ENCODE measurements around the gene SLC30A7. TPM values are rescaled to one million over a fixed set of nuclear protein-coding genes. Genes with fewer than 3 reads are reported as not detected.

The SLC30A7 gene
- total and polyA plus RNA-seq, 2 of the 13 experiments (the other 11 are each of a cell fraction or from before 2014, with no cell fraction given) = 8.3 to 40.8 TPM

DNA sequence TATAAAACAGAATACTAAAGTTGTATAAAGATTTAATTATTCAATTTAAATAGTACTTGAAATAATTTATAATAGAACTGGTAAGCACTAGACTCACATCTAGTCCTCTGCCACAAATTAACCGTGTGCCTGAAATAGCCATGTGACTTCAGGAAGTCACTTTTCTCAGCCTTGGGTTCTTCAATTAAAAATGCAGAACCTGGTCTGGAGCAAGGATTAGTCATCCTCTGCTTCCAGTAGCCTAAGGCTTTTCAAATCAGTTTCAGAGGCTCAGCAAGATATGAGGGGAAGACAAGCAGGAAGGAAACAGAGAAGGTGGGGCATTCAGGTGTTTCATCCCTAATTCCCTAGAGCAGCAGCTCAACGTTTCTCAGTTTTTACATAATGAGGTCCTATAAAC, 106.7 kb downstream of the SLC30A7 start (continued):
- TF ChIP-seq, protein P1, sequence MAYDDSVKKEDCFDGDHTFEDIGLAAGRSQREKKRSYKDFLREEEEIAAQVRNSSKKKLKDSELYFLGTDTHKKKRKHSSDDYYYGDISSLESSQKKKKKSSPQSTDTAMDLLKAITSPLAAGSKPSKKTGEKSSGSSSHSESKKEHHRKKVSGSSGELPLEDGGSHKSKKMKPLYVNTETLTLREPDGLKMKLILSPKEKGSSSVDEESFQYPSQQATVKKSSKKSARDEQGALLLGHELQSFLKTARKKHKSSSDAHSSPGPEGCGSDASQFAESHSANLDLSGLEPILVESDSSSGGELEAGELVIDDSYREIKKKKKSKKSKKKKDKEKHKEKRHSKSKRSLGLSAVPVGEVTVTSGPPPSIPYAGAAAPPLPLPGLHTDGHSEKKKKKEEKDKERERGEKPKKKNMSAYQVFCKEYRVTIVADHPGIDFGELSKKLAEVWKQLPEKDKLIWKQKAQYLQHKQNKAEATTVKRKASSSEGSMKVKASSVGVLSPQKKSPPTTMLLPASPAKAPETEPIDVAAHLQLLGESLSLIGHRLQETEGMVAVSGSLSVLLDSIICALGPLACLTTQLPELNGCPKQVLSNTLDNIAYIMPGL (CRISPR knock-in tag; IDR thresholded peaks at IDR 0.05; ENCODE audit: borderline replicate concordance in 1 of 2, low read depth in 1 of 2) = no peak
- TF ChIP-seq SPEN (CRISPR knock-in tag; IDR thresholded peaks at IDR 0.05; ENCODE audit: low read depth) = no peak
- no peak for TF ChIP-seq ZNF674 (CRISPR knock-in tag; IDR thresholded peaks at IDR 0.05; ENCODE audit: low read depth)
- TF ChIP-seq, protein P2, sequence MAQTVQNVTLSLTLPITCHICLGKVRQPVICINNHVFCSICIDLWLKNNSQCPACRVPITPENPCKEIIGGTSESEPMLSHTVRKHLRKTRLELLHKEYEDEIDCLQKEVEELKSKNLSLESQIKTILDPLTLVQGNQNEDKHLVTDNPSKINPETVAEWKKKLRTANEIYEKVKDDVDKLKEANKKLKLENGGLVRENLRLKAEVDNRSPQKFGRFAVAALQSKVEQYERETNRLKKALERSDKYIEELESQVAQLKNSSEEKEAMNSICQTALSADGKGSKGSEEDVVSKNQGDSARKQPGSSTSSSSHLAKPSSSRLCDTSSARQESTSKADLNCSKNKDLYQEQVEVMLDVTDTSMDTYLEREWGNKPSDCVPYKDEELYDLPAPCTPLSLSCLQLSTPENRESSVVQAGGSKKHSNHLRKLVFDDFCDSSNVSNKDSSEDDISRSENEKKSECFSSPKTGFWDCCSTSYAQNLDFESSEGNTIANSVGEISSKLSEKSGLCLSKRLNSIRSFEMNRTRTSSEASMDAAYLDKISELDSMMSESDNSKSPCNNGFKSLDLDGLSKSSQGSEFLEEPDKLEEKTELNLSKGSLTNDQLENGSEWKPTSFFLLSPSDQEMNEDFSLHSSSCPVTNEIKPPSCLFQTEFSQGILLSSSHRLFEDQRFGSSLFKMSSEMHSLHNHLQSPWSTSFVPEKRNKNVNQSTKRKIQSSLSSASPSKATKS (CRISPR knock-in tag; IDR thresholded peaks at IDR 0.05) = no peak
- TF ChIP-seq, protein P3, sequence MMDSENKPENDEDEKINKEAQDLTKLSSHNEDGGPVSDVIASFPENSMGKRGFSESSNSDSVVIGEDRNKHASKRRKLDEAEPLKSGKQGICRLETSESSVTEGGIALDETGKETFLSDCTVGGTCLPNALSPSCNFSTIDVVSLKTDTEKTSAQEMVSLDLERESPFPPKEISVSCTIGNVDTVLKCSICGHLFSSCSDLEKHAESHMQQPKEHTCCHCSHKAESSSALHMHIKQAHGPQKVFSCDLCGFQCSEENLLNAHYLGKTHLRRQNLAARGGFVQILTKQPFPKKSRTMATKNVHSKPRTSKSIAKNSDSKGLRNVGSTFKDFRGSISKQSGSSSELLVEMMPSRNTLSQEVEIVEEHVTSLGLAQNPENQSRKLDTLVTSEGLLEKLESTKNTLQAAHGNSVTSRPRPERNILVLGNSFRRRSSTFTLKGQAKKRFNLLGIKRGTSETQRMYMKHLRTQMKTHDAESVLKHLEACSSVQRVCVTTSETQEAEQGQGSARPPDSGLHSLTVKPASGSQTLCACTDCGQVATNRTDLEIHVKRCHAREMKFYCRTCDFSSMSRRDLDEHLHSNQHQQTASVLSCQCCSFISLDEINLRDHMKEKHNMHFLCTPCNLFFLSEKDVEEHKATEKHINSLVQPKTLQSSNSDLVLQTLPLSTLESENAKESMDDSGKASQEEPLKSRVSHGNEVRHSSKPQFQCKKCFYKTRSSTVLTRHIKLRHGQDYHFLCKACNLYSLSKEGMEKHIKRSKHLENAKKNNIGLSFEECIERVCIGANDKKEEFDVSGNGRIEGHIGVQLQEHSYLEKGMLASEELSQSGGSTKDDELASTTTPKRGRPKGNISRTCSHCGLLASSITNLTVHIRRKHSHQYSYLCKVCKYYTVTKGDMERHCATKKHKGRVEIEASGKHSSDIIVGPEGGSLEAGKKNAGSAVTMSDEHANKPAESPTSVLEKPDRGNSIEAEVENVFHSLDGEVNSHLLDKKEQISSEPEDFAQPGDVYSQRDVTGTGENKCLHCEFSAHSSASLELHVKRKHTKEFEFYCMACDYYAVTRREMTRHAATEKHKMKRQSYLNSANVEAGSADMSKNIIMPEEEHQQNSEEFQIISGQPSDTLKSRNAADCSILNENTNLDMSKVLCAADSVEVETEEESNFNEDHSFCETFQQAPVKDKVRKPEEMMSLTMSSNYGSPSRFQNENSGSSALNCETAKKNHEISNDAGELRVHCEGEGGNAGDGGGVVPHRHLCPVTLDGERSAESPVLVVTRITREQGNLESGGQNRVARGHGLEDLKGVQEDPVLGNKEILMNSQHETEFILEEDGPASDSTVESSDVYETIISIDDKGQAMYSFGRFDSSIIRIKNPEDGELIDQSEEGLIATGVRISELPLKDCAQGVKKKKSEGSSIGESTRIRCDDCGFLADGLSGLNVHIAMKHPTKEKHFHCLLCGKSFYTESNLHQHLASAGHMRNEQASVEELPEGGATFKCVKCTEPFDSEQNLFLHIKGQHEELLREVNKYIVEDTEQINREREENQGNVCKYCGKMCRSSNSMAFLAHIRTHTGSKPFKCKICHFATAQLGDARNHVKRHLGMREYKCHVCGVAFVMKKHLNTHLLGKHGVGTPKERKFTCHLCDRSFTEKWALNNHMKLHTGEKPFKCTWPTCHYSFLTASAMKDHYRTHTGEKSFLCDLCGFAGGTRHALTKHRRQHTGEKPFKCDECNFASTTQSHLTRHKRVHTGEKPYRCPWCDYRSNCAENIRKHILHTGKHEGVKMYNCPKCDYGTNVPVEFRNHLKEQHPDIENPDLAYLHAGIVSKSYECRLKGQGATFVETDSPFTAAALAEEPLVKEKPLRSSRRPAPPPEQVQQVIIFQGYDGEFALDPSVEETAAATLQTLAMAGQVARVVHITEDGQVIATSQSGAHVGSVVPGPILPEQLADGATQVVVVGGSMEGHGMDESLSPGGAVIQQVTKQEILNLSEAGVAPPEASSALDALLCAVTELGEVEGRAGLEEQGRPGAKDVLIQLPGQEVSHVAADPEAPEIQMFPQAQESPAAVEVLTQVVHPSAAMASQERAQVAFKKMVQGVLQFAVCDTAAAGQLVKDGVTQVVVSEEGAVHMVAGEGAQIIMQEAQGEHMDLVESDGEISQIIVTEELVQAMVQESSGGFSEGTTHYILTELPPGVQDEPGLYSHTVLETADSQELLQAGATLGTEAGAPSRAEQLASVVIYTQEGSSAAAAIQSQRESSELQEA (CRISPR knock-in tag; IDR thresholded peaks at IDR 0.05; ENCODE audit: not compliant biosample characterization) = no peak
- no peak for TF ChIP-seq BRCA1 (CRISPR knock-in tag; IDR thresholded peaks at IDR 0.05)
